PC-9 (cell line): ENCODE results near the gene FIZ1. TPM values are rescaled to one million over a fixed set of nuclear protein-coding genes. Genes with fewer than 3 reads are reported as not detected.

ENCODE experiments used
- BruUV-seq: library from RNA; stranded (reverse); fragments of 400-500 nt; replicated peaks from 2 replicates; lab custom pipeline; 2021; lab: Mats Ljungman, UMichigan
- CTCF ChIA-PET: fragments of 300-600 bp; sonication (Branson Sonifier 250); formaldehyde crosslinking; loops from one replicate; lab custom pipeline; 2022; ENCODE audit warnings: antibody characterized with exemption; lab: Charles Lee
- POLR2A ChIA-PET: fragments of 300-600 bp; sonication (Branson Sonifier 250); formaldehyde crosslinking; loops from one replicate; lab custom pipeline; 2022; ENCODE audit warnings: antibody characterized with exemption; ENCODE audit not compliant: unreplicated experiment; lab: Charles Lee
- DNase-seq, 2 experiments: peaks; one replicate each; pipeline versions ENCODE4 v3.0.0 to v3.0.0-alpha.2; 2015 to 2022; ENCODE audit warnings: mixed read lengths in 1 of 2
- H2AFZ ChIP-seq: fragments of 200-600 bp; sonication (generic); 2 replicates; pipeline ENCODE4 v1.8.1; 2017; ENCODE audit warnings: antibody characterized with exemption
- H3F3A ChIP-seq: fragments of 200-600 bp; sonication (generic); 2 replicates; pipeline ENCODE4 v1.8.1; 2017; ENCODE audit warnings: antibody characterized with exemption, mild to moderate bottlenecking, low read depth; ENCODE audit not compliant: insufficient read depth
- H3K27ac ChIP-seq: fragments of 200-600 bp; sonication (generic); 2 replicates; pipeline ENCODE4 v1.6.1; 2016; ENCODE audit warnings: mixed run types
- H3K27me3 ChIP-seq: fragments of 200-600 bp; sonication (generic); 2 replicates; pipeline ENCODE4 v1.6.1; 2016; ENCODE audit warnings: low read depth, mixed run types; ENCODE audit not compliant: insufficient read depth
- H3K36me3 ChIP-seq: fragments of 200-600 bp; sonication (generic); 2 replicates; pipeline ENCODE4 v1.6.1; 2016; ENCODE audit warnings: low read depth, mixed run types
- H3K4me1 ChIP-seq: fragments of 200-600 bp; sonication (generic); replicated peaks from 2 replicates; pipeline ENCODE4 v1.6.1; 2016; ENCODE audit warnings: mixed run types; ENCODE audit not compliant: insufficient read depth
- H3K4me2 ChIP-seq: fragments of 200-600 bp; sonication (generic); 2 replicates; pipeline ENCODE4 v1.6.1; 2017; ENCODE audit warnings: mixed run types
- H3K4me3 ChIP-seq: fragments of 200-600 bp; sonication (generic); 2 replicates; pipeline ENCODE4 v1.6.1; 2016; ENCODE audit warnings: mixed run types
- H3K79me2 ChIP-seq: fragments of 200-600 bp; sonication (generic); 2 replicates; pipeline ENCODE4 v1.6.1; 2017; ENCODE audit warnings: low read depth, mixed run types
- H3K9me2 ChIP-seq: fragments of 200-600 bp; sonication (generic); 2 replicates; pipeline ENCODE4 v1.8.1; 2017; ENCODE audit warnings: mild to moderate bottlenecking; ENCODE audit not compliant: insufficient read depth
- H3K9me3 ChIP-seq: fragments of 200-600 bp; sonication (generic); 2 replicates; pipeline ENCODE4 v1.8.1; 2016; ENCODE audit warnings: low read depth; ENCODE audit not compliant: insufficient read depth
- H4K20me1 ChIP-seq: fragments of 200-600 bp; sonication (generic); 2 replicates; pipeline ENCODE4 v1.8.1; 2017; ENCODE audit not compliant: insufficient read depth
- CTCF ChIP-seq: fragments of 200-600 bp; sonication (generic); conservative IDR thresholded peaks from 2 replicates; pipeline ENCODE4 v1.6.1; 2017; ENCODE audit warnings: mixed run types, antibody characterized with exemption, mild to moderate bottlenecking, moderate library complexity
- EZH2 ChIP-seq: fragments of 200-600 bp; sonication (generic); IDR thresholded peaks from 2 replicates; pipeline ENCODE4 v1.8.0; 2017; ENCODE audit warnings: antibody characterized with exemption, low read depth
- intact Hi-C: fragments of 100-400 bp; cut with micrococcal nuclease; formaldehyde crosslinking; loops from one replicate; pipeline ENCODE4 v1.10.0; 2022; ENCODE audit not compliant: unreplicated experiment
- total RNA-seq: library from RNA; stranded (reverse); gene quantifications from 2 replicates; pipeline ENCODE4 v1.2.3, GENCODE V29; 2021

Gene FIZ1
- total RNA-seq, 1 experiment from 2014 or later = 25.4 TPM

- Histone ChIP-seq H3K27ac (no peak overlapping the region), H3K27me3 (no peaks in the 10 kb centered on the region), H3K9me2 (no peaks in the 10 kb centered on the region), H3K4me3 (peak overlapping the region; percentile 79), H3K4me2 (peak overlapping the region; percentile 93), H3F3A (peaks cover 37% of the 10 kb centered on the region), H3K9me3 (no peaks in the 10 kb centered on the region), H3K79me2 (peaks cover 43% of the 10 kb centered on the region), H4K20me1 (peaks cover 39% of the 10 kb centered on the region), H3K4me1 (peaks cover 22% of the 10 kb centered on the region), H2AFZ (no peak overlapping the region), H3K36me3 (peaks cover 12% of the 10 kb centered on the region; the same call in 1 of the 2 replicates)
- CTCF ChIA-PET = interaction anchor here (0.6 to 1.9 kb wide), 4 partner anchors 18 to 350 kb away, joined by 3 to 14 read pairs (median 6); partner anchors contain the start of gene ZNF784
- POLR2A ChIA-PET = interaction anchor here (0.6 kb wide), 1 partner anchor 132 kb away, joined by 11 read pairs; no protein-coding TSS in a partner anchor
- TF ChIP-seq CTCF = no peak
- no peak for TF ChIP-seq EZH2
- BruUV-seq = no TSS peak
- intact Hi-C loops = loop anchor here (1.0 kb wide), 1 partner anchor 90 kb away; no protein-coding TSS in a partner anchor
- no peak for DNase-seq
Observed at GRCh38 chr19:55606817-55607216, 7.5 kb upstream of the FIZ1 start.

GRCh38 chr19:55606471-55606787, 7.1 kb upstream of the FIZ1 start:
- Histone ChIP-seq H3F3A (peaks cover 37% of the 10 kb centered on the region), H3K4me1 (peaks cover 22% of the 10 kb centered on the region), H2AFZ (no peak overlapping the region), H3K79me2 (peaks cover 47% of the 10 kb centered on the region), H3K4me2 (peak overlapping the region; percentile 93), H3K36me3 (peaks cover 12% of the 10 kb centered on the region; the same call in 1 of the 2 replicates), H4K20me1 (peaks cover 39% of the 10 kb centered on the region), H3K27me3 (no peaks in the 10 kb centered on the region), H3K4me3 (peak overlapping the region; percentile 79), H3K27ac (no peak overlapping the region), H3K9me2 (no peaks in the 10 kb centered on the region), H3K9me3 (no peaks in the 10 kb centered on the region)
- POLR2A ChIA-PET = interaction anchor here (0.6 kb wide), 5 partner anchors 18 to 447 kb away, joined by 3 to 11 read pairs (median 4); partner anchors contain the start of genes ISOC2 and ZNF784
- DNase-seq = no peak
- CTCF ChIA-PET = interaction anchor here (0.6 to 1.9 kb wide), 6 partner anchors 18 to 350 kb away, joined by 3 to 14 read pairs (median 4); partner anchors contain the start of gene ZNF784
- TF ChIP-seq CTCF (peak; percentile 4; the same call in 1 of the 2 replicates), EZH2 (no peak)
- intact Hi-C loops = loop anchor here (1.0 kb wide), 1 partner anchor 89 kb away; no protein-coding TSS in a partner anchor
- BruUV-seq = TSS peak; percentile 28

GRCh38 chr19:55605637-55606470, 6.5 kb upstream of the FIZ1 start, which contains the start of gene ZNF865:
Gene ZNF865 (plus strand): TSS chr19:55605647. CDS start chr19:55613619, 7,972 bp downstream.
- DNase-seq = peak; percentile 79 to 83
- Histone ChIP-seq H3K27ac (peak within 1 kb of the TSS; percentile 66), H3K4me1 (peaks cover 28% of the 10 kb centered on the region), H3K27me3 (no peaks in the 10 kb centered on the region), H4K20me1 (peaks cover 39% of the 10 kb centered on the region), H3K79me2 (peaks cover 53% of the 10 kb centered on the region), H3K4me3 (peak within 1 kb of the TSS; percentile 79), H3K4me2 (peak within 1 kb of the TSS; percentile 93), H3K36me3 (peaks cover 12% of the 10 kb centered on the region; the same call in 1 of the 2 replicates), H3F3A (peaks cover 43% of the 10 kb centered on the region), H3K9me3 (no peaks in the 10 kb centered on the region), H3K9me2 (no peaks in the 10 kb centered on the region), H2AFZ (peak within 1 kb of the TSS; percentile 71)
- BruUV-seq = no TSS peak
- ChIA-PET POLR2A (interaction anchor here (0.5 to 1.1 kb wide), 11 partner anchors 11 to 1468 kb away, joined by 3 to 14 read pairs (median 5); partner anchors contain the start of genes CNOT3, HSPBP1, ISOC2 and ZNF628), CTCF (interaction anchor here (0.6 to 1.9 kb wide), 8 partner anchors 19 to 349 kb away, joined by 3 to 14 read pairs (median 4); partner anchors contain the start of gene ZNF784)
- TF ChIP-seq CTCF (peak; percentile 82), EZH2 (no peak)
- intact Hi-C loops = loop anchor here (1.0 to 2.0 kb wide), 5 partner anchors 18 to 129 kb away; partner anchors contain the start of genes ZNF628 and ZNF784
